HCT116 (cell line): ENCODE measurements around the gene LRRC71. TPM values are rescaled to one million over a fixed set of nuclear protein-coding genes. Genes with fewer than 3 reads are reported as not detected.

Experiments
- ATAC-seq: fragments of 200-7000 bp; cut with Tn5 transposase; 2 replicates; pipeline ENCODE4 v1.9.1; 2020; ENCODE audit warnings: mild to moderate bottlenecking, moderate library complexity
- BruUV-seq: library from RNA; stranded (reverse); fragments of 400-500 nt; replicated peaks from 2 replicates; lab custom pipeline; 2021; lab: Mats Ljungman, UMichigan
- CTCF ChIA-PET: fragments of 300-600 bp; sonication (Branson Sonifier 250); formaldehyde crosslinking; loops from one replicate; lab custom pipeline; 2021; ENCODE audit warnings: antibody characterized with exemption; lab: Charles Lee
- POLR2A ChIA-PET: fragments of 300-600, 350-600 bp; sonication (Branson Sonifier 250); formaldehyde crosslinking; loops from one replicate; lab custom pipeline; 2021; ENCODE audit warnings: antibody characterized with exemption; lab: Charles Lee
- RAD21 ChIA-PET, 2 experiments: fragments of 300-600 bp; sonication (Branson Sonifier 250); formaldehyde crosslinking; loops; one replicate each; lab custom pipeline; 2023; ENCODE audit warnings: low total read pairs in 2 of 2; ENCODE audit not compliant: uncharacterized antibody in 2 of 2, unreplicated experiment in 2 of 2, low non-redundant PET in 1 of 2; lab: Charles Lee
- DNase-seq: peaks from one replicate; pipeline ENCODE4 v3.0.0-alpha.2; 2010; ENCODE audit warnings: low read depth, low spot score
- H2AFZ ChIP-seq: fragments of 200-600 bp; shearing (Covaris generic), sonication (generic); 2 replicates; pipeline ENCODE4 v1.6.1; 2017; ENCODE audit warnings: low read depth, mixed run types, mixed read lengths, antibody characterized with exemption, low read length; ENCODE audit not compliant: poor library complexity, severe bottlenecking
- H3K27ac ChIP-seq: 2 replicates; pipeline ENCODE4 v1.5.1; 2012; ENCODE audit warnings: low read depth, low read length
- H3K27me3 ChIP-seq: fragments of 200-600 bp; sonication (generic); 2 replicates; pipeline ENCODE4 v1.6.1; 2016; ENCODE audit warnings: mixed run types, low read length, mixed read lengths; ENCODE audit not compliant: insufficient read depth
- H3K36me3 ChIP-seq, 2 experiments: fragments of 200-500 bp in 1 of 2; fragments of 200-600 bp in 1 of 2; sonication (Bioruptor generic) in 1 of 2; sonication (generic) in 1 of 2; 2 replicates each; pipeline versions ENCODE4 v1.5.1 to v1.6.1; 2014 to 2016; ENCODE audit warnings: low read length in 2 of 2, inconsistent platforms in 1 of 2, mixed read lengths in 1 of 2, mixed run types in 1 of 2; ENCODE audit not compliant: insufficient read depth in 2 of 2, control insufficient read depth in 1 of 2
- H3K4me1 ChIP-seq, 2 experiments: fragments of 200-600 bp in 1 of 2; sonication (generic) in 1 of 2; 2 replicates each; pipeline versions ENCODE4 v1.5.1 to v1.6.1; 2012 to 2017; ENCODE audit warnings: low read length in 2 of 2, inconsistent platforms in 1 of 2, mild to moderate bottlenecking in 1 of 2, mixed read lengths in 1 of 2, mixed run types in 1 of 2, moderate library complexity in 1 of 2; ENCODE audit not compliant: insufficient read depth in 2 of 2, control insufficient read depth in 1 of 2
- H3K4me2 ChIP-seq: fragments of 200-600 bp; sonication (generic); 2 replicates; pipeline ENCODE4 v1.6.1; 2017; ENCODE audit warnings: mixed run types, low read length, mixed read lengths
- H3K4me3 ChIP-seq, 2 experiments: fragments of 200-600 bp in 1 of 2; sonication (generic) in 1 of 2; replicated peaks in 1 of 2; 2 replicates each; pipeline ENCODE4 v1.5.1; 2011 to 2016; ENCODE audit warnings: low read length in 2 of 2, control low read depth in 1 of 2, low read depth in 1 of 2, mild to moderate bottlenecking in 1 of 2, mixed read lengths in 1 of 2, mixed run types in 1 of 2
- H3K79me2 ChIP-seq: fragments of 200-600 bp; sonication (generic); 2 replicates; pipeline ENCODE4 v1.6.1; 2017; ENCODE audit warnings: mild to moderate bottlenecking, mixed run types, low read length, moderate library complexity, mixed read lengths; ENCODE audit not compliant: insufficient read depth
- H3K9ac ChIP-seq: fragments of 200-600 bp; sonication (generic); 2 replicates; pipeline ENCODE4 v1.6.1; 2016; ENCODE audit warnings: low read length, mixed read lengths
- H3K9me2 ChIP-seq: fragments of 200-600 bp; sonication (generic), shearing (Covaris generic); 2 replicates; pipeline ENCODE4 v1.6.1; 2017; ENCODE audit warnings: mixed run types, mild to moderate bottlenecking, moderate library complexity; ENCODE audit not compliant: insufficient read depth
- H3K9me3 ChIP-seq, 2 experiments: fragments of 200-500 bp in 1 of 2; fragments of 200-600 bp in 1 of 2; sonication (Bioruptor generic) in 1 of 2; sonication (generic) in 1 of 2; 2 replicates each; pipeline ENCODE4 v1.6.1; 2014 to 2017; ENCODE audit warnings: low read length in 2 of 2, mixed read lengths in 2 of 2, inconsistent platforms in 1 of 2, low read depth in 1 of 2, mild to moderate bottlenecking in 1 of 2, mixed run types in 1 of 2, moderate library complexity in 1 of 2; ENCODE audit not compliant: control insufficient read depth in 1 of 2, insufficient read depth in 1 of 2
- H4K20me1 ChIP-seq: fragments of 200-600 bp; sonication (generic), shearing (Covaris generic); 2 replicates; pipeline ENCODE4 v1.6.1; 2017; ENCODE audit warnings: mixed run types, mild to moderate bottlenecking, moderate library complexity; ENCODE audit not compliant: insufficient read depth
- CEBPB ChIP-seq: IDR thresholded peaks from 2 replicates; pipeline ENCODE4 v1.6.1; 2012; ENCODE audit warnings: low read depth
- EGR1 ChIP-seq: IDR thresholded peaks from 2 replicates; pipeline ENCODE4 v1.6.1; 2012; ENCODE audit warnings: low read depth
- ELF1 ChIP-seq: IDR thresholded peaks from 2 replicates; pipeline ENCODE4 v1.6.1; 2012; ENCODE audit warnings: low read depth, borderline replicate concordance
- EZH2phosphoT487 ChIP-seq: fragments of 200-600 bp; IDR thresholded peaks from 2 replicates; pipeline ENCODE4 v1.6.1; 2018; ENCODE audit warnings: antibody characterized with exemption, borderline replicate concordance
- JUND ChIP-seq: IDR thresholded peaks from 2 replicates; pipeline ENCODE4 v1.6.1; 2012
- MAX ChIP-seq: IDR thresholded peaks from 2 replicates; pipeline ENCODE4 v1.6.1; 2012
- POLR2A ChIP-seq: IDR thresholded peaks from 2 replicates; pipeline ENCODE4 v1.7.0; 2011; ENCODE audit warnings: borderline replicate concordance; ENCODE audit not compliant: insufficient read depth, insufficient read length; ENCODE audit errors: extremely low read depth
- POLR2AphosphoS5 ChIP-seq: IDR thresholded peaks from 2 replicates; pipeline ENCODE4 v1.6.1; 2011; ENCODE audit warnings: mild to moderate bottlenecking, low read depth, low read length, moderate library complexity
- RAD21 ChIP-seq: IDR thresholded peaks from 2 replicates; pipeline ENCODE4 v1.6.1; 2012; ENCODE audit warnings: low read depth, mild to moderate bottlenecking
- SIN3A ChIP-seq: IDR thresholded peaks from 2 replicates; pipeline ENCODE4 v1.6.1; 2012; ENCODE audit warnings: low read depth
- SRF ChIP-seq: IDR thresholded peaks from 2 replicates; pipeline ENCODE4 v1.6.1; 2012; ENCODE audit warnings: low read depth
- TCF7L2 ChIP-seq: IDR thresholded peaks from 2 replicates; pipeline ENCODE4 v1.7.0; 2011; ENCODE audit warnings: borderline replicate concordance, inconsistent platforms; ENCODE audit not compliant: insufficient read depth, insufficient read length; ENCODE audit errors: extremely low read depth
- YY1 ChIP-seq: IDR thresholded peaks from 2 replicates; pipeline ENCODE4 v1.6.1; 2011; ENCODE audit warnings: low read length, low read depth, moderate library complexity, mild to moderate bottlenecking; ENCODE audit not compliant: insufficient replicate concordance; ENCODE audit errors: extremely low read depth
- ZBTB33 ChIP-seq: IDR thresholded peaks from 2 replicates; pipeline ENCODE4 v1.6.1; 2011; ENCODE audit warnings: mild to moderate bottlenecking, low read length, moderate library complexity; ENCODE audit not compliant: insufficient replicate concordance; ENCODE audit errors: extremely low read depth
- ZNF274 ChIP-seq: fragments of 200-500 bp; sonication (Bioruptor generic); IDR thresholded peaks from 2 replicates; pipeline ENCODE4 v1.6.1; 2014; ENCODE audit warnings: mild to moderate bottlenecking, low read depth, low read length, inconsistent platforms
- intact Hi-C: fragments of 100-400 bp; cut with micrococcal nuclease; formaldehyde crosslinking; loops from 2 replicates; pipeline ENCODE4 v1.10.0; 2022
- total RNA-seq: library from RNA; stranded (reverse); gene quantifications from one replicate; pipeline ENCODE4 v1.2.1, GENCODE V29; 2021; ENCODE audit not compliant: unreplicated experiment

Gene LRRC71
- total RNA-seq, 1 experiment from 2014 or later, result not detected

GRCh38 chr1:156901590-156901900, 18.9 kb upstream of the LRRC71 start:
- POLR2A ChIA-PET, result no interaction called here
- DNase-seq, result no peak
- Histone ChIP-seq H3K4me3 (no peak overlapping the region), H3K36me3 (no peaks in the 10 kb centered on the region), H2AFZ (no peak overlapping the region), H3K27ac (no peak overlapping the region)
- RAD21 ChIA-PET, result no interaction called here
- TF ChIP-seq YY1, result no peak
- TF ChIP-seq SIN3A, result no peak
- TF ChIP-seq ZBTB33, result no peak
- TF ChIP-seq, all 23 proteins: peak for 0
- H4K20me1 ChIP-seq, result no peaks in the 10 kb centered on the region
- H3K9me3 ChIP-seq, result no peaks in the 10 kb centered on the region; a peak in 1 of 4 replicates
- H3K79me2 ChIP-seq, result no peaks in the 10 kb centered on the region
- H3K4me1 ChIP-seq, result peaks cover 17 to 24% of the 10 kb centered on the region in 2 experiments
- H3K27me3 ChIP-seq, result no peaks in the 10 kb centered on the region
- ATAC-seq, result no peak
- H3K4me2 ChIP-seq, result no peak overlapping the region
- intact Hi-C loops, result no loop called here
- BruUV-seq, result no TSS peak
- CTCF ChIA-PET, result interaction anchor here (1.4 kb wide), 1 partner anchor 9 kb away, joined by 4 read pairs; no protein-coding TSS in a partner anchor
- no peak overlapping the region for H3K9ac ChIP-seq
- H3K9me2 ChIP-seq, result no peaks in the 10 kb centered on the region

- no peak overlapping the region for H3K27ac ChIP-seq
- H4K20me1 ChIP-seq, result no peaks in the 10 kb centered on the region
- RAD21 ChIA-PET, result no interaction called here
- no peak for TF ChIP-seq EZH2phosphoT487
- no peak for TF ChIP-seq MAX
- no peak for TF ChIP-seq CEBPB
- TF ChIP-seq POLR2AphosphoS5, result no peak
- no peak for TF ChIP-seq TCF7L2
- TF ChIP-seq EGR1, result no peak
- no peak for TF ChIP-seq ELF1
- TF ChIP-seq RAD21, result no peak
- TF ChIP-seq ZBTB33, result no peak
- no peak for TF ChIP-seq ZNF274
- TF ChIP-seq POLR2A, result no peak
- TF ChIP-seq JUND, result no peak
- TF ChIP-seq SRF, result no peak
These were observed 18.2 kb upstream of the LRRC71 start for GRCh38 chr1:156901966-156902915.

More at GRCh38 chr1:156901966-156902915, 18.2 kb upstream of the LRRC71 start:
- ChIA-PET POLR2A (no interaction called here), CTCF (interaction anchor here (1.4 kb wide), 1 partner anchor 10 kb away, joined by 4 read pairs; no protein-coding TSS in a partner anchor)
- Histone ChIP-seq H3K36me3 (no peaks in the 10 kb centered on the region), H3K27me3 (no peaks in the 10 kb centered on the region), H3K9me2 (no peaks in the 10 kb centered on the region), H3K9ac (no peak overlapping the region), H3K79me2 (no peaks in the 10 kb centered on the region), H3K4me2 (no peak overlapping the region), H3K9me3 (no peaks in the 10 kb centered on the region; a peak in 1 of 4 replicates), H3K4me3 (no peak overlapping the region), H2AFZ (no peak overlapping the region), H3K4me1 (peaks cover 16 to 24% of the 10 kb centered on the region in 2 experiments)
- ATAC-seq (no peak), DNase-seq (no peak)
- BruUV-seq, result no TSS peak
- intact Hi-C loops, result no loop called here
